Fibroblast of lung (primary cell): ENCODE results near the gene GSTA2.

Source experiments
- CTCF ChIP-seq, 2 donors: IDR thresholded peaks in 1 of 2; conservative IDR thresholded peaks in 1 of 2; 1 replicate in 1 of 2; 2 replicates in 1 of 2; pipeline ENCODE4 v1.5.1; 2011 to 2012; ENCODE audit warnings: low read length in 2 of 2, control low read depth in 1 of 2, inconsistent platforms in 1 of 2, low read depth in 1 of 2, mild to moderate bottlenecking in 1 of 2
- EZH2 ChIP-seq: IDR thresholded peaks from 2 replicates; pipeline ENCODE4 v1.5.1; 2012; ENCODE audit warnings: low read length, control low read depth, mild to moderate bottlenecking; ENCODE audit errors: missing control alignments

GRCh38 chr6:52727908-52728307 lies 35.4 kb downstream of the GSTA2 start:
- TF ChIP-seq CTCF (conservative IDR thresholded peaks at IDR 0.05 in 1 of 2, IDR thresholded peaks at IDR 0.05 in 1 of 2; ENCODE audit: low read depth in 1 of 2, low read length in 2 of 2) (no peak), EZH2 (no peak)
